DMS79 treated with DMSO at 0.1 percent for 48 hours (cell line): ENCODE results near the gene SETBP1.

ENCODE experiments used
- DNase-seq: peaks from one replicate; lab custom pipeline; 2025; lab: John Stamatoyannopoulos, UW

Gene SETBP1

GRCh38 chr18:44816477-44816876 lies 135.8 kb downstream of the SETBP1 start:
- DNase-seq = no peak

GRCh38 chr18:44817831-44818473 lies 137.3 kb downstream of the SETBP1 start:
- peak; percentile 38 for DNase-seq

DNA sequence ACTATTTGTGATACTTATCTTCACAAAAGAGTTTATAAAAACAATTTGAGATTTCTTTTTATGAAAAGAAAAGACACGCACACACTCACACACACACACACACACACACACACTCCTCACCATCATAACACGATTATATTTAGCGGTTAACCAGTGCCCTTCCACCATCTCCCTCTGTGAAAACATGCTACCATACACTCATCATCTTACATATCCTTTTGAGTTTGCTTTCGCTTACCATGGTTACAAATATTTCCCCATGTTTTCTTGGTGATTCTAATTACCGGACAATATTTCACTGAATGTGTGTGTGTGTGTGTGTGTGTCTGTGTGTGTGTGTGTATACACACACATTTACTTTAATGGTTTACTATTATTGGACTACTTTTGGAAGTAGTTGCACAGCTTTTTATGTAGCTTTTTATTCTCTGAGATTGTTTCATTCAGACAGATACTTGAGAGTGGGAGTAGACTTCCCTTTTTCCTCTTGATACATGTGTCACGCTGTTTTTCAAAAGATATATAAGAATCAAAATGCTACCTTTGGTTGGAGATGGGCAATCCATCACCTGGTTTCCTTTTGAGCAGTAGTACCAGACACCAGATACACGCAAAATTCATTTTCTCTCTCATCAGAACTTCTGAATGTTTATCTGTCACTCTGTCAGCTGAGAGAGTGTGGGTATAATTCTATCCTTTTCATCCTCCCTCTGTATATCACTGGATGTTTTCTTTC lies 138.1 kb downstream of the SETBP1 start:
- no peak for DNase-seq

GRCh38 chr18:44819944-44820510 lies 139.3 kb downstream of the SETBP1 start:
- no peak for DNase-seq

- DNase-seq = no peak
These were observed 141.2 kb downstream of the SETBP1 start for GRCh38 chr18:44821924-44822323.

DNA sequence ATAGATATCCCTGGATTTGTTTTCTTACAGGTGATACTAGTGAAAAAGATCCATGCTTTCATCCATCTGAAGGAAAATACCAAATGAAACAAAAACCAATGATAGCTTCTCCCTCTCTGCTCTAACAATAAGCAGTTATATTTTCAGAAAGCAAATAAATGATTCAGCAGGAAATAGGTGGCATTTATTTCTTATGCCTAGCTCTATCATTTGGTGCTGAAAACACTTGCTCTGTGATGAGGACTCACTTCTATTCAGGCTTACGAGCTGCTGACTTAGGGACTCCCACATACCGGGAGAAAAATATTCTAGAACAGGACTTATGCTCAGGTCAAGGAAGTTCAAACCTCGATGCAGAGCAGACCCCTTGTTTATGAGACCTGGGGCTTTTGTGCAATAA lies 142.6 kb downstream of the SETBP1 start:
- no peak for DNase-seq

DNA sequence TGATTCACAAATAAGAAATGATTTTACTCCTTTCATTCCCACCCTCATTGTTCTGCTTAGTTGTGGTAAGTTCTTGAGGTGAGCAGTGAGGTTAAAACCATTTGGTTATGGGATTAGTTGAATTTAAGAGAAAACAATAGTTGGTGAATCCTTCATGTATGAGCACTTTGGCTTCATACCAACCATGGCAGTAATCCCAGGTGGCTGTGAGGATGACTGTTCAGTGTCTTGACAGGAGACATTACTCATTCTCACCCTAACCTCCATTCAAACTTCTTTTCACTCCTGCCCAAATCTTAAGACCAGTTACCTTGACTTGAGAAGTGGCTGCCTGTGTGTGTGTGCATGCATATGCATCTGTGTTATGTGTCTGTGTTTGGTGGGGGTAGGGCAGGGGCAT lies 143.1 kb downstream of the SETBP1 start:
- DNase-seq = no peak

DNA sequence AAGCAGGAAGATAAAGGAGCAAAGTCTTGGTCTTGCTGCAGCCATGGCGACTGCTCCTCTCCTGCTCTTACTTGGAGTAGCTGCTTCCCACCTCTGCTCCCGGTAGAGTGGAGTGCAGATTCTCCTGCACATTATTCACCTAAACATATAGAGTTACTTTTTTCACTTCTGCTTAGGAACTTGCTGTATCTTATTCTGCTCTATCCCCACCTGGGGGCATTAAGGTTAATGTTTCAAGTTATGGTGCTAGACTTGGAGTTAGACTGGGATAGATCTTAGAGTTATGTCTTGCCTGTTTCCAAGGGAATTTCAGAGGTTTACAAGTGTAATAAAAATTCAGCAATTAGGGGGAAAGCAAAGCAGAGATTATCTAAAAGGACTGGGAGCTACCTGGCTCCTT lies 144.2 kb downstream of the SETBP1 start:
- peak; percentile 41 for DNase-seq

DNA sequence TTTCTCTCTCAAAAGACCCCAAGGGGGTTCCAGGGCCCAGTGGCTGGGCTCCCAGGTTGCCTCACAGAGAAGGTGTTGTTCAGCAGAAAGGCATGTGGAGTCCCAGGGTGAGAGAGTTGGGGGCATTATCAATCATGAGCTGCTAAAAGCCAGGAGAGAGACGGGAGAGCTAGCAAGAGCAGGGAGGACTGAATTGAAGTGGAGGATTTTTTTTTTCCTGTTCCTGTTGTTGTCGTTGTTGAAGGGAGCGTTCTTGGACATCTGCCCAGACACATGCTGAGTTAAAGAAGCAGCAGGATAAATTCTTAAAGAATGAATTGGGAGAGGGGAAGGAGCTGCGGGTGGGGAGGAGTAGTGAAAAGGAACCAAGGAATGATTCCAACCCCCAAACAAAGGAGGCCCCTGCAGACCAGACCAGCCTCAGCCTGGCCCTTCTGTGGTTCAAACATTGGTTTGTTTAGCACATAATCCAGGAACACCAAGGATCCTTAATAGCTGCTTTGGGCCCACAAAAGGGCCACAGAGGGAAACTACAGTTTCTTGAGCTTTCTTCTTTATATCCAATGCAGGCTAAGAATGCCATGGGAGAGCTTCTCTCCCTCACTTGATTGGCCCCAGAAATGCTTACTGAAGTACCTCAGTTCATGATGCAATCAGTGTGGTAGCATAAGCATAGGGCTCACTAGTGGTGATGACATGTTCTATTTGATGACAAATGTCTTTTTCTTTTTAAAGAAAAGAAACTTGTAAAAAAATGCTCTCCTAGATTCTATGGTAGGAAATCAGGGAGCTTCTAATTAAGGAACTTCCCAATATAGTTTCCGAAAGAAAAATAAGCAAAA lies 146.0 kb downstream of the SETBP1 start:
- DNase-seq = peak; percentile 99

DNA sequence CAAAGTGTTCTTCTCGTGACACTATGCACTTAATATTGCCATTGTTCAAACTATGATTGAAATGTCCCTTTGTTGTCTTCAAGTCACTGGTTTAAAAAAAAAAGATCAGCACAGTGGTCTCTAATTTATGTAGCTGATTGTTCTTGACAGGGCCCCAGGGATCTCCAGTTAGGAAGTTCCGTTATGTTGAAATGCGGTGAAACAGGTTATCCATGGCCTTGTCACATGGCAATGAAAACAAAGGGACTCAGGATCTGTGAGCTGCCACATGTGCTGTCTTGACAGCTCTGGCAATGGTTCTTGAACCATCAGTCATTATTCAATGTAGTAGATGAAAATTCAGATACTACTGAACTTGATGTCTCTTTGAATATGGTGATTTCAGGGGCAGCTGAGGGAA lies 147.4 kb downstream of the SETBP1 start:
- no peak for DNase-seq

- no peak for DNase-seq
These were observed 149.9 kb downstream of the SETBP1 start for GRCh38 chr18:44830581-44830980.

DNA sequence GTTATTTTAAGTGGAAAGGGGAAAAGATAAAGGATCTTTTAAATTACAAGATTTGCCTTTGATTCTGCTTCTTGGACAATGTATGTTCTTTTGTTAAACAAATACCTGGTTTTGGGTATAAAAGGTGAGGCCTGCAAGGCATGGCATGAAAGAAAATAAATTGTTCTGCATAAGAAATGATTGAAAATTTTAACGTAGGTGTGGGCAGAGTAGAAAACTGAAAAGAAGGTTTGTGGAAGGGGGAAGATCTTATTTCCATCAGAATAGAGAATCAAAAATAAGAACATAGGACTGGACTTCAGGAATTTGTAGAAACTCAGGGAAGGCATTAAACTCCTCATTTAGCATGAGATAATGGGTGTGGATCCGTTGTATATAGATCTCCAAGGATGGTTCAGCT lies 153.1 kb downstream of the SETBP1 start:
- no peak for DNase-seq

DNA sequence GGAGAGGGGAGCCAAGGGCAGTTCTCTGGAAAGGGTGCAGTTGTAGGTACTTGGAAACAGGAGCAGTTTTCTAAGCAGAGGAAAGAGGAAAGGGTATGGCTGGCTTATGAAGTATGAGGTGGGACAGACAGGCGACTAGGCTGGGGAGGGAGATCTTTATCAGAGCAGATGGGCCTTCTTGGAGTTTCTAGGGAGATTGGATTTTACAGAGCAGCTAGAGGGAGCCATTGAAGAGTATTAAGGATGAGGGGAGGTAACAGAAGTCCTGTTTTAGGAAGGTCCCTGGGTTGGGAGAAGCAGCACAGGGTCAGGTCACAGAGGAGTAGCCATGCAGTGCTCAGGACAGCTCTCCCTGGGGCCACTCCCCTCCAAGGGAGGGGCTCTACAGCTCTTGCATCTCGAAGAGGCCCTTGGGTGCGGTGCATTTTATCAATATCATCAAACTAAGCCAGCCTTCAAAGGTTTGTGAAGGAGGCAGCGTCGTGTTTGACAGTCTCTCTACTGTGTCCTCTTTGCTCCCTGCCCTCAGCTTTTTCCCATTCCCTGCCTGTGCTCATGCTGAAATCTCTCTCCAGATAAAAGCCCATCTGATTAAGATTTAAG lies 154.3 kb downstream of the SETBP1 start:
- DNase-seq = no peak

DNA sequence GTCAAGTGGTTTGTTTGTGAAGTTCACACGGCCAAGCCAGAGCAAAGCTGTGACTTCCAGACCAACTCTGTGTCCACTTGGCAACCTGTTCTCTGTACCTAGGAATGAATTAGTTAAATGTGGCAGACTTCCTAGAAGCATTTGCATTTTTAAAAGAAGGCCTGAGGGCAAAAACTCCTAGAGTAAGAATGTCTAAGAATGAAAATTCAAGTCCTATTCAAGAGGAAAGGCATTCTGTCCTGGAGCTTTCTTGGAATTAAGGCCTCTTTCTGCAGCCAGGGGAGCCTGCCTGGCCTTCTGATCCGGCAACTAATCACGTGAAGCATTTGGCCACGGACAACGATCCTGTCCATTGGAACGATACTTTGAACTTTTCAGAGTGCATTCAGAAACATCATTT lies 155.0 kb downstream of the SETBP1 start:
- no peak for DNase-seq

DNA sequence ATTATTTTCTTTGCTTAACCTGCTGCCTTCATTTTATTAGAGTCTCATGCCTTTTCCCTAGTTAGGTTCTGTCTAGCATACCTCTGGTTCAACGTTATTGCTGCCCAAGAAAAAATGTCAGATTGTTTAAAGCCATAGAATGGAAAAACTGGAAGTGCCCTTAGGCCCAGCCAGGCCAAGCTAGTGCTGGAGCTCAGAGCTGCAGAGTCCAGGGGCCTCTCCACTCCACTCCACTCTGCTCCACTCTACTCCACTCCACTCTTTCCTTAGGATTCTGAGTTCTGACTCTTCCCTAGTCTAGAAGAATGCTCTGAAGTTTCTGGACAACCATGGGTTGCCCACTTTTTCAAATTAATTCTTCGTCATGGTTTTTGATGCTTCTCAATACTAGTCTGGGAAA lies 155.6 kb downstream of the SETBP1 start:
- no peak for DNase-seq

- DNase-seq = no peak
These were observed 156.9 kb downstream of the SETBP1 start for GRCh38 chr18:44837482-44838180.

GRCh38 chr18:44838971-44839666 lies 158.4 kb downstream of the SETBP1 start:
- peak; percentile 82 for DNase-seq

- DNase-seq = peak; percentile 98
These were observed 159.5 kb downstream of the SETBP1 start for GRCh38 chr18:44840058-44840790.

DNA sequence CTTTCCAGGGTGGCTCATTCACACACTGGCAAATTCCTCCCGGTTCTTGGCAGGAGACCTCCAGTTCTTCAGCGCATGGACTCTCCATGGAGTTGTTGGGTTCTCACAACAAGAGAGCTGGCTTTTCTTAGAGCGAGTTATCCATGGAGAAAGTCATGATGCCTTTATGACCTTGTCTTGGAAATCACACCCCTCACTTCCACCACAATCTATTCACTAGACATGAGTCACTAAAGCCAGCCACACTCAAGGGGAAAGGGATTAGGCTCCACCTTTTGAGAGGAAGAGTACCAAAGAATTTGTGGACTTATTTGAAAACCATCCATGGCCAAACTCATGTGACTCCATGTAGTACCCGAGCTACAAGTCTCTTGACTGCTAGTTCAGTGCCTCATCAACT lies 160.5 kb downstream of the SETBP1 start:
- no peak for DNase-seq
